Measurements from ENCODE around the gene WRAP73.

The WRAP73 gene

GRCh38 chr1:3649342-3650247, at the start of gene WRAP73:
Gene WRAP73, minus strand, starts transcription at chr1:3650103. Its CDS starts 104 bp downstream, at chr1:3649999.
- DNase-seq: peak; percentile 89

- no peak for DNase-seq
Observed at GRCh38 chr1:3699596-3699995, 49.7 kb upstream of the WRAP73 start.

- no peak for DNase-seq
Observed at GRCh38 chr1:3698660-3699408, 48.9 kb upstream of the WRAP73 start.

- DNase-seq: no peak
Observed at GRCh38 chr1:3697810-3698209, 47.9 kb upstream of the WRAP73 start.

- DNase-seq: no peak
Observed at GRCh38 chr1:3697104-3697503, 47.2 kb upstream of the WRAP73 start.

GRCh38 chr1:3696689-3697088, 46.8 kb upstream of the WRAP73 start:
- no peak for DNase-seq

DNA sequence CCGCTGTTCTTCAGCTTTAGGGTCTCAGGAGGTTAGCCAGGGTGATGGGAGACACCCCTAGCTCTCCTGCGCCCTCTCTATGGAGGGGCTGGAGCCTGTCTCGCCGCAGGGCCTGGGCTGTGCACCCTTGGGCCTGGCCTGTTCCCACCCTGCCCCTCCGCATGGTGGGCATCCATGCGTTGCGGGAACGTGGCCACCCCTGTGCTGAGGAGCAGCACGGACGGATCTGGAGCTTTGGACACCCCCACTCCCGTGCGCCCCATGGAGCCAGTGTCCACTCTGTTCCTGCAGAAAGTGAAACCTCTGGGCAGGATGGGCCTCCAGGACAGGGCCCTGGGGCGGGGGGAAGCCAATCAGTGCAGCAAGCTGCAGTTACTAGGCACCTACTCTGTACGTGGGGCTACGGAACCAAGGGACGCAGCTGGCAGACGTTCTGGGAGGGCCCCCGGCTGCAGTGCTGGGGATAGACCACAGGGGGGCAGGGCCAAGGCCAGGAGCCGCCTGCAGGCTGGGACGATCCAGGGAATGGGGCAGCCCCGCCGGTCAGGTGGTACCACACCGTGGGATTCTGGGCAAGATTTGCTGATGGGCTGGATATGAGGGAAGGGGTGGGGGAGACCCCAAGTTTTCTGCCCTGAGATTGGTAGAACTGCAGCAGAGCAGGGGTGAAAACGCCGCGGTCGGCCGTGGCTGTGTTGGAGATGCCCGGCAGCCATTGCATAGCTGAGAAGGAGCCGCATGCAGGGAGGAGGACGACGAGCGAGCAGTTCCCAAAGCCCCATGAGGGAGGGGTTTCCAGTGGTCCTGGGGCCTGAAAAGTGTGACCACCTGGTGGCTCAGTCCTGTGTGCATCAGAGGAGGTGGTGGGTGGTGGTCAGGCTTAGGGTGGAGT, 45.7 kb upstream of the WRAP73 start:
- peak; percentile 11 for DNase-seq

DNA sequence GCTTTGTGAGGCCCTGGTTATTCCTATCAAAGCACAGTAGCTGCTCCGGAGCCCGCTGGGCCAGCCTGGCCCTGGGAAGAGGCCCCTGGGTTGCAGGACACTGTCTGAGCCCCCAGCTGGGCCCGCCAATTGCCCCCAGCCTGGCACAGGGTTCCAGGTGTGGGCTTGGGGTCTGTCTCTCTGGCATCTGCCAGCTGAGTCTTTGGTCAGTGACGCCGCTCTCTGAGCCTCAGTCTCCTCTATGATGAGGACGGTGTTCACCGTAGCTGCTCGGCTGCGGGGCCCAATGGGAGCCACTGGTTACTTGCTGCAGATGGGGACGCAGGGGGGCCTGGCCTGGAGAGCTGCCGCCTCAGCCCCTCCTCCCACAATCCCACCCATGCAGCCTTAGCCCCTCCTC, 43.4 kb upstream of the WRAP73 start:
- no peak for DNase-seq

- DNase-seq: no peak
Observed at GRCh38 chr1:3692598-3692997, 42.7 kb upstream of the WRAP73 start.

DNA sequence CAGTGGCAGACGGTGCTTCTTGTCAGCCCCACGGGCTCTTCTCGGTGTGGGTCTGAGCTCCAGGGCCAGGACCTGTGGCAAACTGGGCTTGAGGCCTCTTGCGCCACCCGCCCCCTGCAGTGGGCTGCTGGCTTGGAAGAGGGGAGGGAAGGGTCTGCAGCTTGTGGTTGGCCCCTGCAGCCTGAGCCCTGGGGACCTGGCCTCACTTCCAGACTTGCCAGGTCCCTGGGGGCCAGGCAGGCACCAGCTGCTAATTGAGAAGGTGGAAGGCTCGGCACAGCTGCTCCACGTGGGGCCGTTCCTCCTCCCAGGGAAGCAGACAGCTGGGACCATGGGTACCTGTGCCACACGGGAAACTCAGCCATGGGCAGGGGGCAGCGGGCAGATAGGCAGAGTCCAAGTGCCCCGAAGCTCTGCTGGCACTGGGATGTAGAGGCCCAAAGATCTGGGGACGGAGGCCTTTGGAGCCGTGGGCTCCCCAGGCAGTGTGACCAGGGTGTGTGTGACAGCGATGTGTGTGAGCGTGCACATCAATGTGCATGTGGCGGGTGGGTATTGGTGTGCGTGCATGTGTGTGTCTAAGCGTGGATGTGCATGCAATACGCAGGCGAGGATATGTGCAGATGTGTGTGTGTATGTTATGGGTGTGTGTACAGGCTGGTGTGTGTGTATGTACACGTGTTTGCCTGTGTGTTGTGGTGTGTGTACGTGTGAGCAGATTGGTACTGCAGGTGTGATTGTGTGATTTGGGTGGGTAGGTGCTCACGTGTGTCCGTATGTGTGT, 41.7 kb upstream of the WRAP73 start:
- DNase-seq: no peak

DNA sequence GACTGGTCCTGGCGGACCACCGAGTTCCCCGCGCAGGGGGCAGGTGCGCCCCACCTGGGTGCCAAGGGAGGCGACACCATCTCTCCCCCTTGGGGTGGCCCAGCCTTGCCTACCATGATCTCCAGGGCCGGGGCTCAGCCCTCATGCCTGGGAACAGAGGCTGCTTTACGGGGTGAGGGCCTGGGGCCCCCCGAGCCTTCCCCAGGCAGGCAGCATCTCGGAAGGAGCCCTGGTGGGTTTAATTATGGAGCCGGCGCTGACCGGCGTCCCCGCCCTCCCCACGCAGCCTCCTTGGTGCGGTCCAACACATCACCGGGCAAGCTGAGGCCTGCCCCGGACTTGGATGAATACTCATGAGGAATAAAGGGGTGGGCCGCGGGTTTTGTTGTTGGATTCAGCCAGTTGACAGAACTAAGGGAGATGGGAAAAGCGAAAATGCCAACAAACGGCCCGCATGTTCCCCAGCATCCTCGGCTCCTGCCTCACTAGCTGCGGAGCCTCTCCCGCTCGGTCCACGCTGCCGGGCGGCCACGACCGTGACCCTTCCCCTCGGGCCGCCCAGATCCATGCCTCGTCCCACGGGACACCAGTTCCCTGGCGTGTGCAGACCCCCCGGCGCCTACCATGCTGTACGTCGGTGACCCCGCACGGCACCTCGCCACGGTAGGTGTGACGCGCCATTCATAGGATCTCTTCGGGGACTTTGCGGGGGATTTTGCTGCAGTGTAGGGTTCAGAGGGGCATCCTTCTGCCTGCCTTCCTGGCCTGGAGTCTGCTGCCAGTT, 40.6 kb upstream of the WRAP73 start:
- DNase-seq: no peak

GRCh38 chr1:3689138-3689750, 39.3 kb upstream of the WRAP73 start:
- no peak for DNase-seq

- DNase-seq: no peak
Observed at GRCh38 chr1:3688356-3689137, 38.6 kb upstream of the WRAP73 start.

- no peak for DNase-seq
Observed at GRCh38 chr1:3687504-3687903, 37.6 kb upstream of the WRAP73 start.

- DNase-seq: no peak
Observed at GRCh38 chr1:3685906-3686305, 36.0 kb upstream of the WRAP73 start.

- no peak for DNase-seq
Observed at GRCh38 chr1:3685222-3685621, 35.3 kb upstream of the WRAP73 start.

- no peak for DNase-seq
Observed at GRCh38 chr1:3683992-3684391, 34.1 kb upstream of the WRAP73 start.

GRCh38 chr1:3683197-3683596, 33.3 kb upstream of the WRAP73 start:
- no peak for DNase-seq

DNA sequence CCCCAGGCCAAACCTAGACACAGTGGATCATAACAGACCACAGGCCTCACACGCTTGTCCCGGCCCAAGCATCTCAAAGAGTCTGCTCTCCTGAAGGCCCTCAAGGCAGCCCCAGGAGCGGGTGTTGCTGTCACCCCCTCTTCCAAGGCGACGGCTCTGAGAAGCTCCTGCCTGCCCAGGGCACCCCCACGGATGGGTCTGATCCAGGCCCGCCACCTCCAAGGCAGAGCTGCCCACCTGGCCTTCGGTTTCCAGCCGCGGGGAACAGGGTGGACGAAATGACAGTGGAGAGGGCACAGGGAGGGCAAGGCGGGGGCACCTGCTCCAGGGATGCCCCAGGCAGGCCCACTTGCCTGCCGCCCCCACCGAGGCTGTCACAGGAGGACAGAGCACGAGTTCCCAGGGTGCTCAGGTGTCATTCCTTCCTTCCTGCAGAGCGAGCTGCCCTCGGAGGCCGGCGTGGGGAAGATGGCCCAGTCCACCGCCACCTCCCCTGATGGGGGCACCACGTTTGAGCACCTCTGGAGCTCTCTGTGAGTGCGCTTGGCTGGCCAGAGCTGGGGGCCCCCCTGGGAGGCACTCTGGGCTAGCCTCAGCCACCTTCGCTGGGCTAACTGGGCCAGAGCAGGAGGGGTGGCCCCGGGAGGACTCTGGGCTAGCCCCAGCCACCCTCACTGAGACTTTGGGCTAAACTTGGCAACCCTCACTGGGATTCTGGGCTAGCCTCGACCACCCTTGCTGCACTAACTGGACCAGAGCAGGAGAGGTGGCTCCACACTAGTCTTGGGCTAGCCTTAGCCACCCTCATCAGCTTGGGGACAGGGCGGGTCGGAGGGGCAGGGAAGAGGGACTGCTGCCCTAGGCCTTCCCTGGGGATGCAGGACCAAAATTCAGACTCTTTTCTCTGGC, 32.2 kb upstream of the WRAP73 start:
- DNase-seq: no peak

Data from fibroblast of upper back skin (primary cell).